Activated naive CD4-positive, alpha-beta T cell treated with anti-CD3 and anti-CD28 coated beads for 36 hours (primary cell): Measurements from ENCODE around the gene UGT1A10. TPM values are rescaled to one million over a fixed set of nuclear protein-coding genes. Genes with fewer than 3 reads are reported as not detected.

Experiments
- CTCF ChIA-PET: fragments of 350-600 bp; sonication (Branson Sonifier 250); formaldehyde crosslinking; loops from one replicate; lab custom pipeline; 2021; ENCODE audit warnings: antibody characterized with exemption; lab: Charles Lee
- DNase-seq: peaks from one replicate; pipeline ENCODE4 v3.0.0-alpha.2; 2020
- H3K27ac Mint-ChIP-seq: one replicate; pipeline ENCODE4 v1.8.0; 2021; ENCODE audit warnings: mild to moderate bottlenecking, mixed read lengths
- H3K27me3 Mint-ChIP-seq: one replicate; pipeline ENCODE4 v1.8.0; 2021; ENCODE audit warnings: low read depth, mixed read lengths
- H3K36me3 Mint-ChIP-seq: one replicate; pipeline ENCODE4 v1.8.0; 2021; ENCODE audit warnings: low read depth, mixed read lengths
- H3K4me1 Mint-ChIP-seq: one replicate; pipeline ENCODE4 v1.8.0; 2021; ENCODE audit warnings: low read depth, mixed read lengths
- H3K4me3 Mint-ChIP-seq: one replicate; pipeline ENCODE4 v1.8.0; 2021; ENCODE audit warnings: mild to moderate bottlenecking, moderate library complexity, mixed read lengths
- H3K9me3 Mint-ChIP-seq: one replicate; pipeline ENCODE4 v1.8.0; 2021; ENCODE audit warnings: mixed read lengths
- intact Hi-C: fragments of 100-400 bp; cut with micrococcal nuclease; formaldehyde crosslinking; loops from one replicate; pipeline ENCODE4 v1.15.1; 2023
- total RNA-seq, 2 experiments: library from RNA; stranded (reverse); gene quantifications; one replicate each; pipeline ENCODE4 v1.2.3, GENCODE V29; 2021

Gene UGT1A10
- total RNA-seq, 2 experiments from 2014 or later: not detected

DNA sequence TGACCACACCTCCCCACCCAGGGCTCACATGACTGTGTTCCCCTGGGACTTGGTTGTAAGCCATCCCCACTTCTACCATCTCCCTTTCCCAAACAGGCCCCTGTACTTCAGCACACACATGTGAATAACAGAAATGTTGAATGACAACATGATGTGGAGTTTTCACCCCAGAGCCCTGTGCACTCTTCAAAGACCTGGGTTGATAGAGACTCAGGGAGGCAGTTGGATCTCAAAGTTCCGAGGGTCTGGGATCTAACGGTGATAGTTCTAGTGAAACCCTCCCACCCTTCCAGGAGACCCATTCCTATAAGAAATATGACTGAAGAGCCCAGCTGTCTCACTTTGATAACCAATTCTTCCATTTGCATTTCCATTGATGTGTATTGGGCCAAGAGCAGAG is 141.8 kb downstream of the UGT1A10 start, which contains the start of gene MROH2A:
Gene MROH2A (plus strand): TSS at position 301 of the 400 bp plus-strand sequence. CDS start 1,029 bp downstream, outside the sequence.
- intact Hi-C loops: no loop called here
- Mint-ChIP-seq H3K4me3 (no peak within 1 kb of the TSS), H3K36me3 (no peaks in the 10 kb centered on the region), H3K4me1 (no peaks in the 10 kb centered on the region), H3K27ac (no peak within 1 kb of the TSS), H3K27me3 (peaks cover 7% of the 10 kb centered on the region), H3K9me3 (peaks cover 9% of the 10 kb centered on the region)
- no peak for DNase-seq
- CTCF ChIA-PET: no interaction called here

- no peaks in the 10 kb centered on the region for H3K36me3 Mint-ChIP-seq
- peaks cover 9% of the 10 kb centered on the region for H3K9me3 Mint-ChIP-seq
- no peak for DNase-seq
- H3K27me3 Mint-ChIP-seq: peaks cover 7% of the 10 kb centered on the region
- no peak overlapping the region for H3K27ac Mint-ChIP-seq
- no peak overlapping the region for H3K4me3 Mint-ChIP-seq
- CTCF ChIA-PET: no interaction called here
- H3K4me1 Mint-ChIP-seq: no peaks in the 10 kb centered on the region
- intact Hi-C loops: no loop called here
Observed at GRCh38 chr2:233779722-233780121, 143.5 kb downstream of the UGT1A10 start.

DNA sequence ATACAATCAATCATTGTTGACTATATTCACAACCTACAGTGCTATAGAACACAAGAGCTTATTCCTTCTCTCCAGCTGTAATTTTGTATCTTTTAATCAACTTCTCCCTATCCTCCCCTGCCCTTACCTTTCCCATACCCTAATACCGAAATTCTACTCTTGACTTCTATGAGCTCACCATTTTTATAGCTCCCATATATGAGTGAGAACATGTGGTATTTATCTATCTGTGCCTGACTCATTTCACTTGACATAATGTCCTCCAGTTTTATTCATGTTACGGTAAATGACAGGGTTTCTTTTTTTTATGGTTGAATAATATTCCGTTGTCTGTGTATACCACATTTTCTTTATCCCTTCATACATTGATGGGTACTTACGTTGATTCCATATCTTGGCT is 144.5 kb downstream of the UGT1A10 start:
- Mint-ChIP-seq H3K27ac (no peak overlapping the region), H3K4me3 (no peak overlapping the region), H3K27me3 (peaks cover 6% of the 10 kb centered on the region), H3K36me3 (no peaks in the 10 kb centered on the region), H3K4me1 (no peaks in the 10 kb centered on the region), H3K9me3 (peaks cover 9% of the 10 kb centered on the region)
- no peak for DNase-seq
- CTCF ChIA-PET: no interaction called here
- intact Hi-C loops: no loop called here

GRCh38 chr2:233789554-233789953 is 153.3 kb downstream of the UGT1A10 start:
- no peak overlapping the region for H3K27ac Mint-ChIP-seq
- no peaks in the 10 kb centered on the region for H3K4me1 Mint-ChIP-seq
- peaks cover 6% of the 10 kb centered on the region for H3K27me3 Mint-ChIP-seq
- intact Hi-C loops: no loop called here
- H3K36me3 Mint-ChIP-seq: no peaks in the 10 kb centered on the region
- peaks cover 7% of the 10 kb centered on the region for H3K9me3 Mint-ChIP-seq
- no peak overlapping the region for H3K4me3 Mint-ChIP-seq
- no peak for DNase-seq
- CTCF ChIA-PET: no interaction called here

- Mint-ChIP-seq H3K36me3 (no peaks in the 10 kb centered on the region), H3K9me3 (peaks cover 1% of the 10 kb centered on the region)
- CTCF ChIA-PET: interaction anchor here (1.3 kb wide), 1 partner anchor 80 kb away, joined by 3 read pairs; no protein-coding TSS in a partner anchor
Observed at GRCh38 chr2:233791151-233791882, 155.1 kb downstream of the UGT1A10 start.

GRCh38 chr2:233791883-233792329 is 155.7 kb downstream of the UGT1A10 start:
- H3K27me3 Mint-ChIP-seq: no peaks in the 10 kb centered on the region
- no peak for DNase-seq
- H3K4me1 Mint-ChIP-seq: no peaks in the 10 kb centered on the region
- intact Hi-C loops: no loop called here
- no peak overlapping the region for H3K4me3 Mint-ChIP-seq
- H3K27ac Mint-ChIP-seq: no peak overlapping the region
- H3K9me3 Mint-ChIP-seq: no peaks in the 10 kb centered on the region
- no peaks in the 10 kb centered on the region for H3K36me3 Mint-ChIP-seq
- CTCF ChIA-PET: no interaction called here

More at GRCh38 chr2:233791151-233791882, 155.1 kb downstream of the UGT1A10 start:
- Mint-ChIP-seq H3K4me1 (no peaks in the 10 kb centered on the region), H3K27ac (no peak overlapping the region), H3K27me3 (no peaks in the 10 kb centered on the region), H3K4me3 (no peak overlapping the region)
- DNase-seq: no peak
- intact Hi-C loops: no loop called here

DNA sequence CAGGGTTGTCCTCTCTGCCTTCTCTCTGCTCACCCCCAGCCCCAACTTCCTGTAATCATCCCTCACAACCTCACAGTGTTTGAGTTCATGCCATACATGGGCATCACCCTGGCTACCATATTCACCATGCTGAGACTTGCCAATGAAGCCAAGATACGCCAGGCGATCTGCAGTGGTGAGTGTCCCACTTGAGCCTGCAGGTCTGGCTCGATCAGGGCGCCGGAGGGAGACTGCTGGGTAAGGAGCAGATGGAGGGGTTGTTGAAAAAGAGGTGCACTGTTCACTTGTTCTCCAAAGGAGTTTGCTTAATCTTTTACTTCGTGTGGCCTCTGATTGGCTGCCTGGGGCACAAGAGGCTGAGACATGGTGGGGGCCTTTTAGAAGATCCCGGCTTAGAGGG is 156.5 kb downstream of the UGT1A10 start:
- Mint-ChIP-seq H3K4me3 (no peak overlapping the region), H3K27ac (no peak overlapping the region), H3K9me3 (no peaks in the 10 kb centered on the region), H3K27me3 (no peaks in the 10 kb centered on the region), H3K4me1 (no peaks in the 10 kb centered on the region), H3K36me3 (no peaks in the 10 kb centered on the region)
- DNase-seq: no peak
- intact Hi-C loops: no loop called here
- CTCF ChIA-PET: no interaction called here

GRCh38 chr2:233793465-233794127 is 157.3 kb downstream of the UGT1A10 start:
- CTCF ChIA-PET: no interaction called here
- H3K27me3 Mint-ChIP-seq: no peaks in the 10 kb centered on the region
- H3K27ac Mint-ChIP-seq: no peak overlapping the region
- H3K36me3 Mint-ChIP-seq: no peaks in the 10 kb centered on the region
- H3K9me3 Mint-ChIP-seq: no peaks in the 10 kb centered on the region
- no peaks in the 10 kb centered on the region for H3K4me1 Mint-ChIP-seq
- no peak for DNase-seq
- intact Hi-C loops: no loop called here
- no peak overlapping the region for H3K4me3 Mint-ChIP-seq

DNA sequence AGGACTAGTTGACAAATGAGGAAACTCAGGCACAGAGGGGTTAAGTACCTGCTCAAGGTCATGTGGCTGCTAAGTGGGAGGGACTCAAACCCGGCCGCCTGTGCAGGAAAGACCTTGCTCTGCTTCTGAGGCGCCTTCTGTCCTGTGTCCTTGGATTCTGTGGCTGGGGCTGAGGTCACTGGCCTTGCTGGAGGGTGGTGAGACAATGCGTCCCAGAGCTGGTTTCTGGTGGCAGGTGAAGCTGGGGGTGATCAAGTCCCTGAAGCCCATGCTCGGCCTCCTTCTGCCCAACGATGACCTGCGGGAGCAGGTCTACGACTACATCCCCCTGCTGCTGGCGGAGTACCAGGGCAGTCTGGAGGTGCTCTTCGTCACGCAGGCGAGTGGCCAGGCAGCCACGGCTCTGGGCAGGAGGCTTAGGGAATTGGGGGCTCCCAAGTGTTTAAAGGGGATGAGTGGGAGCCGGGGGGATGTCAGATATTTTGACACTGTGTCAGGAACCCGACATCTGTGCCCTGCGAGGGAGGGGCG is 157.9 kb downstream of the UGT1A10 start:
- intact Hi-C loops: no loop called here
- H3K4me3 Mint-ChIP-seq: no peak overlapping the region
- H3K27me3 Mint-ChIP-seq: no peaks in the 10 kb centered on the region
- no peaks in the 10 kb centered on the region for H3K4me1 Mint-ChIP-seq
- DNase-seq: no peak
- H3K9me3 Mint-ChIP-seq: no peaks in the 10 kb centered on the region
- no peaks in the 10 kb centered on the region for H3K36me3 Mint-ChIP-seq
- H3K27ac Mint-ChIP-seq: no peak overlapping the region
- CTCF ChIA-PET: no interaction called here

DNA sequence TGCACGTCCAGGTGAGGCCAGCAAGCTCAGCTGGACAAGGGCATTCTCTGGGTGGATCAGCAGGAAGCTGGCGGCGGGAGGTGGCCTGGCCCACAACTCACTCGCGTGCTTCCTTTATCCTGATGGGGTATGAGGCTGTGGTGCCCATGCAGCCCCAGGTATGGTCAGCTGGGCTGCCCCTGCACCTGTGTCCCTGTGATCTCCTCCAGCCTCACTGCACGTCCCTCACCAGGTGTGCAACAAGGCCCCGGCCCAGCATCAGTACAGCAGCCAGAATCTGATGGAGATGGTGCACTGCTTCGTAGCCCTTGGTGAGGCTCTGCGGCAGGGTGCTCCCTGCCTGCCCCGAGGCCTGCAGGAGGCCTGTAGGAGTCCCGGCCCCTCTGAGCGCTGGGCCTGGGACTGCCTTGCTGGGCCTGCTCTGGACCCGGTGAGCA is 159.5 kb downstream of the UGT1A10 start:
- H3K4me1 Mint-ChIP-seq: no peaks in the 10 kb centered on the region
- intact Hi-C loops: no loop called here
- no peak overlapping the region for H3K27ac Mint-ChIP-seq
- H3K27me3 Mint-ChIP-seq: no peaks in the 10 kb centered on the region
- no peaks in the 10 kb centered on the region for H3K9me3 Mint-ChIP-seq
- CTCF ChIA-PET: no interaction called here
- DNase-seq: no peak
- no peaks in the 10 kb centered on the region for H3K36me3 Mint-ChIP-seq
- no peak overlapping the region for H3K4me3 Mint-ChIP-seq

DNA sequence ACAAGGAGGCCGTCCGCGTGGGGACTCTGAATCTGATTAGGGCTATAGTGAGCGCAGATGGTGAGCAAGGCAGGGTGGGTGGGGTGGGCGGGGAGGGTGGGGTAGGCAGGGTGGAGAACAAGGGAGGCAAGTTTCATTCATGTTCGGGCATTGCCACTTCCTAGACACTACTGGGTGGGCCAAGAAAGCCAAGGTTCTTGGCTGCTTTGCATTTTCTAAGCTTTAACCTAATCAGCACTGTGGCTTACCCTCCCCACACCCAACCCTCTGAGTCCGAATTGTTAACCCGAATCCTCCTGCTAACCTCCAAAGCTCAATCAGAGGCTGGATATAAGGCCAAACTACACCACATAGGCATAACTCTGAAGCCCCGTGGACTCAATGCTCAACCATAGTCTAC is 160.0 kb downstream of the UGT1A10 start:
- Mint-ChIP-seq H3K9me3 (no peaks in the 10 kb centered on the region), H3K27me3 (no peaks in the 10 kb centered on the region), H3K27ac (no peak overlapping the region), H3K4me3 (no peak overlapping the region), H3K36me3 (no peaks in the 10 kb centered on the region), H3K4me1 (no peaks in the 10 kb centered on the region)
- CTCF ChIA-PET: no interaction called here
- intact Hi-C loops: no loop called here
- no peak for DNase-seq

GRCh38 chr2:233798335-233799086 is 162.3 kb downstream of the UGT1A10 start:
- Mint-ChIP-seq H3K9me3 (no peaks in the 10 kb centered on the region), H3K27ac (no peak overlapping the region), H3K36me3 (no peaks in the 10 kb centered on the region), H3K27me3 (peaks cover 3% of the 10 kb centered on the region), H3K4me3 (no peak overlapping the region), H3K4me1 (no peaks in the 10 kb centered on the region)
- CTCF ChIA-PET: no interaction called here
- intact Hi-C loops: no loop called here
- no peak for DNase-seq
